H1 (cell line): ENCODE data around the gene AGBL1. TPM values are rescaled to one million over a fixed set of nuclear protein-coding genes. Genes with fewer than 3 reads are reported as not detected.

Source experiments
- CTCF ChIA-PET: fragments of 300-600 bp; sonication (Branson Sonifier 250); formaldehyde crosslinking; loops from one replicate; lab custom pipeline; 2021; ENCODE audit not compliant: partially characterized antibody; lab: Charles Lee
- POLR2A ChIA-PET: fragments of 300-600 bp; sonication (Branson Sonifier 250); formaldehyde crosslinking; loops from one replicate; lab custom pipeline; 2021; ENCODE audit warnings: inconsistent platforms; ENCODE audit not compliant: partially characterized antibody; lab: Charles Lee
- DNase-seq, 2 experiments: peaks; one replicate each; pipeline versions ENCODE4 v3.0.0 to v3.0.0-alpha.2; 2010 to 2022; ENCODE audit warnings: low spot score in 2 of 2, low read depth in 1 of 2, mixed read lengths in 1 of 2
- FAIRE-seq: peaks from 2 replicates; lab custom pipeline; 2011; peaks lifted over from hg19 to GRCh38; lab: Jason Lieb, UNC
- H2AFZ ChIP-seq: 2 replicates; pipeline ENCODE4 v1.8.1; 2012; ENCODE audit warnings: low read length, inconsistent platforms
- H2AK5ac ChIP-seq: 2 replicates; pipeline ENCODE4 v1.6.1; 2013; ENCODE audit warnings: low read depth, low read length
- H2BK120ac ChIP-seq: replicated peaks from 2 replicates; pipeline ENCODE3; 2013; ENCODE audit warnings: low read depth, low read length, inconsistent platforms
- H2BK12ac ChIP-seq: 2 replicates; pipeline ENCODE4 v1.6.1; 2013; ENCODE audit warnings: low read depth, low read length
- H2BK15ac ChIP-seq: 2 replicates; pipeline ENCODE4 v1.6.1; 2013; ENCODE audit warnings: low read length
- H2BK20ac ChIP-seq: 2 replicates; pipeline ENCODE4 v1.6.1; 2013; ENCODE audit warnings: low read length
- H2BK5ac ChIP-seq: 2 replicates; pipeline ENCODE4 v1.6.1; 2013; ENCODE audit warnings: low read depth, low read length
- H3K14ac ChIP-seq: 2 replicates; pipeline ENCODE4 v1.6.1; 2013; ENCODE audit warnings: inconsistent platforms; ENCODE audit not compliant: insufficient read length
- H3K18ac ChIP-seq: 2 replicates; pipeline ENCODE4 v1.6.1; 2013; ENCODE audit warnings: low read length; ENCODE audit errors: extremely low read depth
- H3K23ac ChIP-seq: 2 replicates; pipeline ENCODE4 v1.6.1; 2013; ENCODE audit warnings: inconsistent platforms; ENCODE audit not compliant: insufficient read length
- H3K23me2 ChIP-seq: 2 replicates; pipeline ENCODE4 v1.6.1; 2013; ENCODE audit warnings: low read depth, low read length
- H3K27ac ChIP-seq: 2 replicates; pipeline ENCODE4 v1.6.1; 2011; ENCODE audit warnings: low read depth, low read length, inconsistent platforms
- H3K27me3 ChIP-seq, 4 experiments: replicated peaks in 1 of 4; 1 replicate in 1 of 4; 2 replicates in 3 of 4; pipeline versions ENCODE4 v1.6.1 to v1.8.1; 2011 to 2013; ENCODE audit warnings: low read length in 3 of 4, mild to moderate bottlenecking in 3 of 4, inconsistent platforms in 2 of 4, mixed read lengths in 2 of 4, moderate library complexity in 1 of 4; ENCODE audit not compliant: control insufficient read depth in 3 of 4, insufficient read depth in 3 of 4; ENCODE audit errors: extremely low read depth in 1 of 4
- H3K36me3 ChIP-seq, 4 experiments: 2 replicates each; pipeline versions ENCODE4 v1.6.1 to v1.8.1; 2011 to 2013; ENCODE audit warnings: mild to moderate bottlenecking in 4 of 4, low read length in 3 of 4, moderate library complexity in 2 of 4, control low read depth in 1 of 4, inconsistent platforms in 1 of 4; ENCODE audit not compliant: insufficient read depth in 4 of 4, control insufficient read depth in 2 of 4
- H3K4ac ChIP-seq: replicated peaks from 2 replicates; pipeline ENCODE3; 2013; ENCODE audit warnings: low read length, low read depth, mixed read lengths, inconsistent platforms; ENCODE audit not compliant: insufficient read length
- H3K4me1 ChIP-seq, 4 experiments: replicated peaks in 1 of 4; 1 replicate in 1 of 4; 2 replicates in 3 of 4; pipeline versions ENCODE4 v1.6.1 to v1.8.1; 2011 to 2013; ENCODE audit warnings: low read length in 3 of 4, inconsistent platforms in 2 of 4, mixed read lengths in 1 of 4; ENCODE audit not compliant: insufficient read depth in 4 of 4, control insufficient read depth in 3 of 4
- H3K4me2 ChIP-seq, 2 experiments: 2 replicates each; pipeline versions ENCODE4 v1.6.1 to v1.8.1; 2011 to 2013; ENCODE audit warnings: low read depth in 2 of 2, low read length in 2 of 2, control low read depth in 1 of 2, inconsistent platforms in 1 of 2, mild to moderate bottlenecking in 1 of 2; ENCODE audit not compliant: insufficient read depth in 1 of 2
- H3K4me3 ChIP-seq, 4 experiments: fragments of 200-600, 300-600 bp in 1 of 4; sonication (generic), shearing (Covaris generic), sonication (Bioruptor Twin) in 1 of 4; 2 replicates each; pipeline versions ENCODE4 v1.5.1 to v1.8.1; 2011 to 2016; ENCODE audit warnings: low read length in 4 of 4, low read depth in 3 of 4, control low read depth in 2 of 4, inconsistent platforms in 2 of 4, mild to moderate bottlenecking in 2 of 4, mixed read lengths in 1 of 4, moderate library complexity in 1 of 4; ENCODE audit not compliant: insufficient read depth in 2 of 4; ENCODE audit errors: extremely low read depth in 1 of 4
- H3K56ac ChIP-seq: replicated peaks from 2 replicates; pipeline ENCODE3; 2013; ENCODE audit warnings: low read depth, mild to moderate bottlenecking, mixed read lengths, low read length, inconsistent platforms; ENCODE audit not compliant: insufficient read length
- H3K79me1 ChIP-seq: 2 replicates; pipeline ENCODE4 v1.6.1; 2013; ENCODE audit warnings: low read depth, low read length, control low read depth
- H3K79me2 ChIP-seq, 2 experiments: 2 replicates each; pipeline versions ENCODE4 v1.6.1 to v1.8.1; 2012 to 2013; ENCODE audit warnings: low read length in 2 of 2, mild to moderate bottlenecking in 2 of 2, inconsistent platforms in 1 of 2; ENCODE audit not compliant: insufficient read depth in 2 of 2, control insufficient read depth in 1 of 2
- H3K9ac ChIP-seq, 4 experiments: replicated peaks in 1 of 4; 1 replicate in 1 of 4; 2 replicates in 3 of 4; pipeline versions ENCODE4 v1.6.1 to v1.8.1; 2011 to 2013; ENCODE audit warnings: low read depth in 3 of 4, low read length in 3 of 4, control low read depth in 2 of 4, mild to moderate bottlenecking in 2 of 4, moderate library complexity in 2 of 4, inconsistent platforms in 1 of 4; ENCODE audit errors: extremely low read depth in 1 of 4
- H3K9me3 ChIP-seq, 2 experiments: 2 replicates each; pipeline versions ENCODE4 v1.6.1 to v1.8.1; 2012 to 2013; ENCODE audit warnings: mild to moderate bottlenecking in 2 of 2, moderate library complexity in 2 of 2, control low read depth in 1 of 2, inconsistent platforms in 1 of 2, low read depth in 1 of 2, low read length in 1 of 2, mixed read lengths in 1 of 2; ENCODE audit not compliant: insufficient read depth in 2 of 2
- H4K20me1 ChIP-seq, 2 experiments: replicated peaks in 1 of 2; 2 replicates each; pipeline versions ENCODE3 to v1.8.1; 2011 to 2013; ENCODE audit warnings: inconsistent platforms in 2 of 2, low read length in 2 of 2, mild to moderate bottlenecking in 1 of 2; ENCODE audit not compliant: insufficient read depth in 2 of 2, control insufficient read depth in 1 of 2
- H4K5ac ChIP-seq: 2 replicates; pipeline ENCODE4 v1.6.1; 2013; ENCODE audit warnings: low read length, low read depth, mixed read lengths, inconsistent platforms; ENCODE audit not compliant: insufficient read length
- H4K8ac ChIP-seq: 2 replicates; pipeline ENCODE4 v1.8.0; 2013; ENCODE audit warnings: mild to moderate bottlenecking, moderate library complexity, low read length, inconsistent platforms; ENCODE audit not compliant: insufficient read depth; ENCODE audit errors: extremely low read depth
- H4K91ac ChIP-seq: replicated peaks from 2 replicates; pipeline ENCODE3; 2013; ENCODE audit warnings: low read length, mixed read lengths, inconsistent platforms; ENCODE audit not compliant: insufficient read length
- KDM1A ChIP-seq: fragments of 200-600, 300-600 bp; sonication (generic); IDR thresholded peaks from 2 replicates; pipeline ENCODE4 v1.7.1; 2016; ENCODE audit warnings: mild to moderate bottlenecking, low read length, borderline replicate concordance
- WGBS, 2 experiments: shearing (Covaris generic) in 1 of 2; methylation state at CpG; one replicate each; pipeline versions ENCODE4 v1.1.6 to v1.1.7; 2013 to 2015; ENCODE audit warnings: low lambda C conversion rate in 2 of 2, mixed read lengths in 2 of 2, inconsistent platforms in 1 of 2, low coverage in 1 of 2, missing lambda C conversion rate in 1 of 2; ENCODE audit not compliant: insufficient replicate concordance in 2 of 2, insufficient coverage in 1 of 2, insufficient read length in 1 of 2; ENCODE audit errors: extremely low coverage in 1 of 2, missing lambda C conversion rate in 1 of 2; 5-methylcytosine and 5-hydroxymethylcytosine counted together
- polyA plus RNA-seq, 7 experiments: library from polyadenylated mRNA; depleted of rRNA in 3 of 7; stranded (reverse) in 5 of 7; unstranded in 2 of 7; fragments of >200 nt in 5 of 7; fragments of 200-250 nt in 2 of 7; gene quantifications; 1 replicate in 5 of 7; 2 replicates in 1 of 7; 4 replicates in 1 of 7; pipeline versions ENCODE4 v1.2.1 to v1.2.3, GENCODE V29; 2011 to 2013; ENCODE audit warnings: missing spikeins in 2 of 7, mixed read lengths in 2 of 7
- total RNA-seq: library from RNA; stranded (reverse); fragmentation: NEBNext Ultra II Directional; extraction: Animal tissue kit (Norgen Biotek cat#: 25700); gene quantifications from 2 replicates; pipeline ENCODE4 v1.2.1, GENCODE V29; 2021
- TF ChIP-seq, protein P1 (sequence below): IDR thresholded peaks from 2 replicates; pipeline ENCODE4 v1.6.1; 2011; ENCODE audit warnings: low read depth, mild to moderate bottlenecking, low read length; ENCODE audit not compliant: insufficient read depth

AGBL1 gene
- total and polyA plus RNA-seq, 2 of the 8 experiments (the other 6 are each of a cell fraction or from before 2014, with no cell fraction given) = not detected

DNA sequence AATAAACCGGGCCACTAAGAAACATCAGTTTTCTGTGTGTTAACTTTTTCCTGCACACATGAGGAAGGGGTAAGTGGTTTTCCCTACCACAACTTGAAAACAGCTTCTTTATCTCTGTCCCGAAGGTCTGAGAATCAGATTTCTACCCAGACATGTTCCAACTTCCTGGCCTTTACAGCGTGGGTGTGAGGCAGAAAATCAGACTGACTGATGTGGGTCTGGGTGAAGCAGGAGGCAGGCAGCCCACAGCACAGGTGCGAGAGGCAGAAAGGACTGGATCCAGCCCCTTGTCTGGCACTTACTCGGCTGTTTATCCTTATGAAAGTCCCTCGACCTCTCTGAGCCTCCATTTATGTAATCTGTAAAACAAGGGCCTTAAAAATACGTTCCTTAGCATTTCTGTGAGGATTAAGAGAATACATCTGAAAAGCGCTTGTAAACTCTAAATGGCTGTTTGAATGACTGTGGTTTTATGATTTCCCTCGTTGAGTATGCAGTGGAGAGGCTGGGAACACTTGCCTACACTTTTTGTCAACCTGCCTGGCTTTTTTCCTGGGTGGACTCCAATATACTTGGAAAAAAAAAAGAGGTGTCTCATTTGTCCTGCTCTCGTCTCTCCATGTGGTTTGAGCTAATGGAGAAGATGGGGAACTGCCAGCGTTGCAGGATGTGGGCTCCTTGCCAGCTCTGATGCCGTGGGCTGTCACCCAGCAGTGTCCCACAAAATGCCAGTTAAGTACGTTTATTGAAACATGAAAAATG is 3.1 kb downstream of the AGBL1 start:
- DNase-seq (no peak), FAIRE-seq (no peak)
- 0 out of 2 replicates have a peak, but pooled peaks have one; percentile 43 for TF ChIP-seq KDM1A
- TF ChIP-seq, protein P1, sequence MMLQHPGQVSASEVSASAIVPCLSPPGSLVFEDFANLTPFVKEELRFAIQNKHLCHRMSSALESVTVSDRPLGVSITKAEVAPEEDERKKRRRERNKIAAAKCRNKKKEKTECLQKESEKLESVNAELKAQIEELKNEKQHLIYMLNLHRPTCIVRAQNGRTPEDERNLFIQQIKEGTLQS = no peak
- Histone ChIP-seq H3K4me2 (no peak overlapping the region), H4K8ac (no peak overlapping the region), H3K27ac (no peak overlapping the region), H2BK12ac (no peak overlapping the region), H4K20me1 (no peaks in the 10 kb centered on the region), H3K23ac (no peak overlapping the region), H3K56ac (no peak overlapping the region), H3K9ac (no peak overlapping the region), H3K79me1 (no peaks in the 10 kb centered on the region), H3K4ac (peak overlapping the region; percentile 6), H2AFZ (no peak overlapping the region), H2BK120ac (no peak overlapping the region), H3K36me3 (no peaks in the 10 kb centered on the region), H3K27me3 (no peaks in the 10 kb centered on the region), H3K18ac (no peak overlapping the region), H2AK5ac (no peak overlapping the region), H3K9me3 (no peaks in the 10 kb centered on the region), H3K79me2 (no peaks in the 10 kb centered on the region; a peak in 1 of 4 replicates), H4K5ac (no peak overlapping the region), H2BK5ac (no peak overlapping the region), H2BK15ac (no peak overlapping the region), H3K23me2 (no peaks in the 10 kb centered on the region), H3K4me1 (peaks cover 5 to 16% (median 5%) of the 10 kb centered on the region in 4 experiments; a peak in 6 of 7 replicates), H3K4me3 (no peak overlapping the region), H3K14ac (no peak overlapping the region), H4K91ac (no peak overlapping the region), H2BK20ac (0 out of 2 replicates have a peak overlapping the region, but pooled peaks have one; percentile 22)
- ChIA-PET POLR2A (no interaction called here), CTCF (interaction anchor here (0.6 to 1.4 kb wide), 5 partner anchors 93 to 742 kb away, joined by 3 to 5 read pairs (median 3); no protein-coding TSS in a partner anchor)
- WGBS, 2 experiments = 72% methylated on average over 13 of the region's 13 CpGs; no CpG with 5 or more reads in 1 of the 2 experiments
